GM19395 (cell line): Measurements from ENCODE around the gene PAK1IP1.
"Not testable (repeated sequence)": the region's sequence is repeated elsewhere in the genome, so short reads cannot be mapped to it uniquely, and the experiment has no call there.

Source experiments
- ATAC-seq: cut with Tn5 transposase; IDR thresholded peaks from one replicate; pipeline ENCODE4 v1.9.1; 2021; ENCODE audit warnings: mild to moderate bottlenecking, moderate library complexity; ENCODE audit not compliant: unreplicated experiment

The PAK1IP1 gene

DNA sequence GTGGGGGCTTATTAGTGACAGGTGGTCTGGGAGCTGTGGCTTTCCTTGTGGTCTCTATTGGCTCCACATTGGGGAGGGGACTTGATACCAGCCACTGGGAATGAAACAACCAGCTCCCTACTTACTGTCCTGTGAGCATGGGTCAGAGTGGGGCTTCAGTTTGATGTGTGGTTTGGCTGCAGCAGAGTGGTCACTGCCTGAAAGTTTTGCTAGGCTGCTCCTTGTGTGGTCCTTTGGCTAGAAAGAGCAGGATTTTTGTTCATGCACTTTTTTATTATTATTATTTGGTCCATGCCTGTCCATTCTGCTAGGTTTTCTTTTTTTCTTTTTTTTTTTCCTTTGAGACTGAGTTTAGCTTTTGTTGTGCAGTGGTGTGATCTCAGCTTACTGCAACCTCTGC, 45.3 kb downstream of the PAK1IP1 start:
- ATAC-seq: no peak

GRCh38 chr6:10741643-10742042, 46.9 kb downstream of the PAK1IP1 start:
- not testable (repeated sequence) for ATAC-seq

GRCh38 chr6:10742251-10742650, 47.5 kb downstream of the PAK1IP1 start:
- no peak for ATAC-seq

GRCh38 chr6:10743515-10743914, 48.7 kb downstream of the PAK1IP1 start:
- ATAC-seq: no peak

DNA sequence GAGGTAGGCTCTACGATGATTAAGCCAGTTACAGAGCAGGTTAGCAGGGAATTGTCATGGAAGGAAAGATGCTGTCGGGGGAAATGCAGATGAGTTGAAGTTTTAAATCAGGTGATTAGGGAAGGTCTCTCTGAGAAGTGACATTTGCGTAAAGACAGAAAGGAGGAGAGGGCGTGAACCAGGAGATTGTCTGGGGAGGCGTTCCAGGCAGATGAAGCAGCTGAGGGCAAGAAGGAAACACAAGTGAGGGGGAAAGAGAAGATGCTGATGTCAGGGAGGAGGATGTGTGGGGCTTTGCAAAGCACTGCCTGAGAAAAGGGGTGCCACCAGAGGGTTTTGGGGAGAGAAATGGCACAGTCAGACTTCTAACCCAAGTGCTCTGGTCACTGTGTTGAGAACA, 50.3 kb downstream of the PAK1IP1 start:
- ATAC-seq: no peak

- peak; percentile 0 for ATAC-seq
These were observed 52.1 kb downstream of the PAK1IP1 start for GRCh38 chr6:10746915-10747250.

GRCh38 chr6:10747251-10747972, 52.6 kb downstream of the PAK1IP1 start, which contains the start of gene TMEM14B:
Gene TMEM14B (plus strand): TSS chr6:10747805. CDS start chr6:10749246, 1,441 bp downstream.
- ATAC-seq: peak; percentile 95

- ATAC-seq: no peak
These were observed 55.0 kb downstream of the PAK1IP1 start for GRCh38 chr6:10749734-10750133.

DNA sequence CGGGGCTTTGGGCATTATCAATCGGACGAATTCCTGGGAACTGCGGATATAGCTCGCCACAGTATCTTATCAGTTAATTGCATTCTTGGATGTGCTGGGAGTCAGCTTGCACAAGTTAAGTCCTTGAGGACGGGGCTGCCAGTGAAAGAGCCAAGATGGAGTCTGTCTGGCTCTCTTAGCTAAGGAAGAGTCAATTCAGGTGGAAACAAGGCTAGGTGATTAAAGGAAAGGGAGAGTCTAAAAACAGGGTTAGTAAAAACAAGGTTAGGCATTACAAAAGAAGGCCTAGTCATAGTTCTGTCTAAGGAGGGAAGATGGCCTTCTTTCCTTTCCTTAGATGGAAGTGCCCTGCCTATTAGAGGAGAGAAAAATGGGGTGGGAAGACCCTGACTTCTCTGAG, 55.8 kb downstream of the PAK1IP1 start:
- not testable (repeated sequence) for ATAC-seq

DNA sequence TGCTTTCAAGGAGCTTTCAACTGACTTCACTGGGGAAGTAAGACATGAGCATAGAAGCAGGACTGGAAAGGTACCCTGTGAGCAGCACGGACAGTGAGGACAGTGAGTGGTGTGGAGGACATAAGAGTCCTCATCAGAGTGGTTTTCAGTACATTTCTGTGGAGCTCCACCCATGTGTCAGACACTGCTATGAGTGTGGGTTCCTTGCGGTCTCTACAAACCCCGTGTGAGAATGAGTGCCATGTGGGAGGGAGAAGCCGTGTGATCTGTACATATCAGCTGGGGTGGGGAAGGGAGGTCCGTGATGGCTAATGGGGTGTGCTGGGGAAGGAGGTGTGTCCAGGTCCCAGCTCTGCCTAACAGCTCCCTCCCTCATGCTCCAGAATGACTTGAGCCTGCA, 57.0 kb downstream of the PAK1IP1 start:
- not testable (repeated sequence) for ATAC-seq

DNA sequence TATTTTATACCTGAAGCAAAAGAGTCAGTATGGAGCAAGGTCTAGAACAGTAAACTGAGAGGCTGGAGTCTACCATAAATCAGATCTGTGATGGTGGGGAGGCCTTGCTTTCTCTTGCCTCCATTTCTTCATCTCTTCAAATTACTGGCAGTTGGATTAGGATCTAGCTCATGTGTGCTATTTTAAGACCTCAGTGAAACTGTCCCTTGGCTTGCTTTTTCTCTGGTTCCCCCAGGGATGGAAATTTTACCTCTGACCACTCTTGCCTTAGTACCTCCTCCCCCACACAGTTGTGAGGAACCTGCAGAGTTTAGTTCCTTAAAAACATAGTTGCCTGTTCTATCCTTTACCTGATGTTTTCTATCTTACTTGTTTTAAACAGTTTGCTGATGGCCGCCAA, 61.3 kb downstream of the PAK1IP1 start:
- no peak for ATAC-seq
